ENCODE data around the gene CTNNA3. TPM values are rescaled to one million over a fixed set of nuclear protein-coding genes. Genes with fewer than 3 reads are reported as not detected.

CTNNA3 gene
- total RNA-seq, 1 experiment from 2014 or later, result 0.85 TPM

- intact Hi-C loops (cut with micrococcal nuclease; ENCODE audit: unreplicated experiment), result no loop called here
- Histone ChIP-seq H3K27me3 (ENCODE audit: control insufficient read depth, insufficient read depth, low read length) (no peaks in the 10 kb centered on the region), H3K27ac (ENCODE audit: low read length) (no peak overlapping the region), H3K36me3 (ENCODE audit: control insufficient read depth, insufficient read depth, low read length) (no peaks in the 10 kb centered on the region), H3K9me3 (ENCODE audit: control insufficient read depth, insufficient read depth, low read depth, low read length) (no peaks in the 10 kb centered on the region), H3K4me1 (ENCODE audit: control insufficient read depth, insufficient read depth, low read length) (no peaks in the 10 kb centered on the region), H3K4me3 (ENCODE audit: low read depth in 2 of 2, low read length in 2 of 2) (no peak overlapping the region)
- no peak for TF ChIP-seq POLR2AphosphoS5 (IDR thresholded peaks at IDR 0.05; ENCODE audit: low read depth, low read length)
- no peak for TF ChIP-seq SIN3A (IDR thresholded peaks at IDR 0.05; ENCODE audit: borderline replicate concordance, insufficient read depth, low read depth, low read length)
- no peak for TF ChIP-seq TCF7L2 (IDR thresholded peaks at IDR 0.05; ENCODE audit: low read depth, low read length)
- no peak for TF ChIP-seq REST (IDR thresholded peaks at IDR 0.05; ENCODE audit: insufficient read depth in 1 of 2, low read depth in 2 of 2, low read length in 1 of 2)
- no peak for TF ChIP-seq CTCF (IDR thresholded peaks at IDR 0.05)
- DNase-seq (ENCODE audit: low read depth, low spot score) (no peak), ATAC-seq (no peak)
- POLR2A ChIA-PET, result no interaction called here
- BruUV-seq (replicated peaks), result no TSS peak
- in situ Hi-C loops (cut with HindIII; ENCODE audit: low pct_unique_long_range_greater_than_20kb, low sequenced_read_pairs), result no loop called here
- CTCF ChIA-PET, result no interaction called here
These were observed 1436.2 kb downstream of the CTNNA3 start for GRCh38 chr10:66259836-66260235.

GRCh38 chr10:66258693-66259092 is 1437.3 kb downstream of the CTNNA3 start:
- no peak for ATAC-seq
- H3K4me1 ChIP-seq (ENCODE audit: control insufficient read depth, insufficient read depth, low read length), result no peaks in the 10 kb centered on the region
- ChIA-PET CTCF (no interaction called here), POLR2A (no interaction called here)
- no peaks in the 10 kb centered on the region for H3K9me3 ChIP-seq (ENCODE audit: control insufficient read depth, insufficient read depth, low read depth, low read length)
- intact Hi-C loops (cut with micrococcal nuclease; ENCODE audit: unreplicated experiment), result no loop called here
- TF ChIP-seq TCF7L2 (IDR thresholded peaks at IDR 0.05; ENCODE audit: low read depth, low read length) (no peak), REST (IDR thresholded peaks at IDR 0.05; ENCODE audit: insufficient read depth in 1 of 2, low read depth in 2 of 2, low read length in 1 of 2) (no peak), SIN3A (IDR thresholded peaks at IDR 0.05; ENCODE audit: borderline replicate concordance, insufficient read depth, low read depth, low read length) (no peak), CTCF (IDR thresholded peaks at IDR 0.05) (no peak), POLR2AphosphoS5 (IDR thresholded peaks at IDR 0.05; ENCODE audit: low read depth, low read length) (no peak)
- no peaks in the 10 kb centered on the region for H3K27me3 ChIP-seq (ENCODE audit: control insufficient read depth, insufficient read depth, low read length)
- BruUV-seq (replicated peaks), result no TSS peak
- H3K36me3 ChIP-seq (ENCODE audit: control insufficient read depth, insufficient read depth, low read length), result no peaks in the 10 kb centered on the region
- no peak overlapping the region for H3K27ac ChIP-seq (ENCODE audit: low read length)
- no peak for DNase-seq (ENCODE audit: low read depth, low spot score)
- no peak overlapping the region for H3K4me3 ChIP-seq (ENCODE audit: low read depth in 2 of 2, low read length in 2 of 2)
- in situ Hi-C loops (cut with HindIII; ENCODE audit: low pct_unique_long_range_greater_than_20kb, low sequenced_read_pairs), result no loop called here
